CD4-positive, alpha-beta T cell treated with Interleukin-1 beta for 1 hour (primary cell): ENCODE results near the gene SELENOV.
"Not testable (repeated sequence)": the region's sequence is repeated elsewhere in the genome, so short reads cannot be mapped to it uniquely, and the experiment has no call there.

ENCODE experiments used
- DNase-seq, 2 donors: peaks; one replicate each; pipeline ENCODE4 v3.0.0-alpha.2; 2020 to 2022

Gene SELENOV

GRCh38 chr19:39514840-39515550 lies at the start of gene SELENOV:
SELENOV (plus strand) TSS chr19:39515139; CDS start chr19:39515213, 74 bp downstream.
- peak in 1 of 2 donors; percentile 23 for DNase-seq

GRCh38 chr19:39465956-39466747 lies 48.8 kb upstream of the SELENOV start:
- DNase-seq, result no peak

GRCh38 chr19:39467941-39468340 lies 47.0 kb upstream of the SELENOV start:
- DNase-seq, result no peak

- DNase-seq, result no peak
Measured at GRCh38 chr19:39469036-39469435, 45.9 kb upstream of the SELENOV start.

GRCh38 chr19:39469567-39469966 lies 45.4 kb upstream of the SELENOV start:
- no peak for DNase-seq

- no peak for DNase-seq
Measured at GRCh38 chr19:39470724-39471339, 44.1 kb upstream of the SELENOV start.

GRCh38 chr19:39471756-39472536 lies 43.0 kb upstream of the SELENOV start:
- no peak for DNase-seq

- no peak for DNase-seq
Measured at GRCh38 chr19:39472746-39473442, 42.0 kb upstream of the SELENOV start.

GRCh38 chr19:39473443-39473960 lies 41.4 kb upstream of the SELENOV start:
- no peak for DNase-seq

- peak; percentile 70 to 78 for DNase-seq
Measured at GRCh38 chr19:39474139-39474620, 40.8 kb upstream of the SELENOV start.

- DNase-seq, result no peak
Measured at GRCh38 chr19:39475748-39476147, 39.2 kb upstream of the SELENOV start.

GRCh38 chr19:39479319-39479801 lies 35.6 kb upstream of the SELENOV start:
- DNase-seq, result not testable (repeated sequence)

- DNase-seq, result no peak
Measured at GRCh38 chr19:39479916-39480315, 35.0 kb upstream of the SELENOV start.

- DNase-seq, result peak; percentile 94 to 97
Measured at GRCh38 chr19:39480337-39481228, 34.4 kb upstream of the SELENOV start, which contains the start of gene TIMM50. TIMM50 (plus strand) TSS chr19:39480838; CDS start chr19:39480854, 16 bp downstream.

- no peak for DNase-seq
Measured at GRCh38 chr19:39481229-39481545, 33.8 kb upstream of the SELENOV start.

- DNase-seq, result no peak
Measured at GRCh38 chr19:39481676-39482075, 33.3 kb upstream of the SELENOV start.

- DNase-seq, result no peak
Measured at GRCh38 chr19:39483141-39483540, 31.8 kb upstream of the SELENOV start.

- DNase-seq, result no peak
Measured at GRCh38 chr19:39489756-39490155, 25.2 kb upstream of the SELENOV start.

- DNase-seq, result no peak
Measured at GRCh38 chr19:39492225-39492624, 22.7 kb upstream of the SELENOV start.

GRCh38 chr19:39492788-39493187 lies 22.2 kb upstream of the SELENOV start:
- no peak for DNase-seq

GRCh38 chr19:39494661-39495060 lies 20.3 kb upstream of the SELENOV start:
- no peak for DNase-seq
